HG03575 (cell line): ENCODE results near the gene DIP2C.
"Not testable (repeated sequence)": the region's sequence is repeated elsewhere in the genome, so short reads cannot be mapped to it uniquely, and the experiment has no call there.

Source experiments
- ATAC-seq: cut with Tn5 transposase; IDR thresholded peaks from one replicate; pipeline ENCODE4 v1.9.1; 2021; ENCODE audit not compliant: unreplicated experiment, insufficient number of reproducible peaks, low FRiP score; ENCODE audit errors: extremely low read depth

DIP2C gene

DNA sequence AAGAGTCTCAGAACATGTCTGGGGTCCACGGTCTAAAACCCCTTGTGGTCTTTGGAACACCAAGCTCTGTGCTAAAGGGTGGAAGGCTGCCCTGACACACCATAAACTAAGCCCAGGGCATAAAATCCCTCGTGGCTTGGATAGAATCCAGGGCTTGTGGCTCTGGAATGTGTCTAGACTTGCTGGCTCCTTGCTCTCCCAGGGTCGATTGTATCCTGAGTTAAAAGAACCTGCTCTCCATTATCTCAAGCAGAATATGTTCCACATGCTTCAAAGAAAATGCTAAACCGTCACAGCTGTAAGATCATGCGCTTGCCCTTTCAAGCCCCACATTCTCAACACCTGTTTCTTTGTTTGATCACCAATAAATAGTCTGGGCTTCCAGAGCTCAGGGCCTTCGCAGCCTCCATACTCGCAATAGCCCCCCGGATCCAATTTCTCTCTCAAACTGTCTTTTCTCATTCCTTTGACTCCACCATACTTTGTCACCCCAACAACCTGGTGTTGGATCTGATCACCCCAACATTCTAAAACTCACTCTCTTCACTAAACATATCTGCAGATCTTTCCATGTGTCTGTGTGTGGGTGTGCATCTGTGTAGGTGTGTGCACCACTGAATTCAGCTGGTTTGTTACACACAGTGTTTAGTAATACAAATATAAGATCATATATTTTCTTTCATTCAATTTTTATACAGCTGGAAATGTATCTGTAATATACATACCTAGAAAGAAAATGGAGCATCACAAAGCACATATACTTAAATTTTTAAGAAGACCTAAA, 315.8 kb downstream of the DIP2C start:
- no peak for ATAC-seq

DNA sequence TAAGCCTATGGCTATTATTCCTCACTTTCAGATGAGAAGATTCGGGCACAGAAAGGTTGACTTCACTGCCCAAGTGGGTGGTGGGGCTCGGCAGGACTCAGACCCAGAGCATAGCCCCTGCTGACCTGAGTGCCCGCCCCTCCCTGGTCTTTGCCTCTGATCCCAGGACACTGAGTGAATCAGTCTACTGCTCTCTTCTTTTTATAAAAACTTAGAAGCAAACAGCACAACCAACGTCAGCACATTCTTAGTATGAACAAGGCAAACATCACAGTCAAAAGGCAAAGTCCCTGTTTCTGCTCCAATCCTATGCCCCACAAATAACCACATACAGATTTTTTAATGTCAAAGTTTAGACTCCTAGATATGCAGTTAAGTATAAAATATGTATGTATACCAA, 316.5 kb downstream of the DIP2C start:
- no peak for ATAC-seq

DNA sequence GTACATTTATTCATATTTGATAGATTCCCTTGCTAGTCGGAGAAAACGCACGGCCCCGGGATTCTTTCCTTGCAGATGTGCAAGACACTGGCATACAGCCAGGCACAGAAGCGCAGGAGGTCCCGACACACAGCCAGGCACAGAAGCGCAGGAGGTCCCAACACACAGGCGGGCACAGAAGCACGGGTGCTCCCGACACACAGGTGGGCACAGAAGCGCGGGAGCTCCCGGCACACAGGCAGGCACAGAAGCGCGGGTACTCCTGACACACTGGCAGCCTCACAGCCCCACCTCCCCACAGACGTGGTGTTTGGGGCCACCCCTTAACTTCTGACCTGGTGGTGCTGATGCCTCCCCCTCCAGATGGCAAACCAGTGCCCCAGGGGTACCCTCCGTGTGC, 316.9 kb downstream of the DIP2C start:
- ATAC-seq = no peak

DNA sequence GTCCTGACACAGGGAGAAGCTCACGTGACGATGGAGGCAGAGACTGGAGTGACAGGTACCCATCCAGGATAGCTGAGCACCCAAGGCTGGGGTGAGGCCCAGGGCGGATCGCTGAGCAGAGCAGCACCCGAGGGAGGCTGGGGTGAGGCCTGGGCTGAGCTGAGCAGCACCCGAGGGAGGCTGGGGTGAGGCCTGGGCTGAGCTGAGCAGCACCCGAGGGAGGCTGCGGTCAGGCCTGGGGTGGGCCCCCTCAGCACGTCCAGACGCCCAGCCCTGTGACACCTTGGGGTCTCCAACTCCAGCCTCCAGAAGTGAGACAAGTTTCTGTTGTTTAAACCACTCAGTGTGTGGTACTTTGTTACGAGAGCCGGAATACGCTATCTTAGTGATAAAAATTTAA, 318.0 kb downstream of the DIP2C start:
- ATAC-seq = no peak

- no peak for ATAC-seq
Observed at GRCh38 chr10:370449-370825, 319.0 kb downstream of the DIP2C start.

DNA sequence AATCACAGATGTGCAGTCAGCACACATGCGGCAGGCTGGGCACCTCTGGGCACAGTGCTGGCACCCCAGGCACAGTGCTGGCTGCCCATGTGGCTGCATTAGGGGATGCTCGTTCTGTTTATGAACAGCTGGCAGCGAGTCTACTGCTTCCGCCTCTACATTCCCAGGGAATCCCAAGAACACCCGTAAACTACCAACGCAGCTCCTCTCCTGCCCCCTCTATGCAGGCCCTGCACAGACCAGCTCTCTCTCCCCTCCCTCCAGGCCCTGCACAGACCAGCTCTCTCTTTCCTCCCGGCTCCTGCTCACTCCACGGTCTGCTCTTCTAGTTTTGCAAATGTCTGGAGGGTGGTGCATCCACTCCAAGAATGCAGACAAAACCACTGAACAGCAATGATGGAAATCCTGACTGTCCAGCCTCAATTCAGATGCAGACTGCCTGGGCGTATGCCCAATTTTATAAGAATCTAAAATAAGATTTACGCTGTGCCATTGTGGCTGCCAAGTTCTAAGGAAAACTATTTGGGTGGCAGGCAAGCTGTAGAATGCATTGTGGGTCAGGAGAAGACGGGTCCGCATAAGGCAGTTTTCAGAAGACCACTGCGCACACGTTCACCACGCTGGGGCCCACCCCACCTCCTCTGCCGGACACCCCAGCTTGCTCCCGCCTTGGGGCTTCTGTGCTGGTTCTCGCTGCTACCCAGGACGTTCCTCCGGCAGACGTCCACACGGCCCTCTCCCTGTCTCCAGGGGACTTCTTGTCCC, 319.6 kb downstream of the DIP2C start:
- ATAC-seq = no peak

DNA sequence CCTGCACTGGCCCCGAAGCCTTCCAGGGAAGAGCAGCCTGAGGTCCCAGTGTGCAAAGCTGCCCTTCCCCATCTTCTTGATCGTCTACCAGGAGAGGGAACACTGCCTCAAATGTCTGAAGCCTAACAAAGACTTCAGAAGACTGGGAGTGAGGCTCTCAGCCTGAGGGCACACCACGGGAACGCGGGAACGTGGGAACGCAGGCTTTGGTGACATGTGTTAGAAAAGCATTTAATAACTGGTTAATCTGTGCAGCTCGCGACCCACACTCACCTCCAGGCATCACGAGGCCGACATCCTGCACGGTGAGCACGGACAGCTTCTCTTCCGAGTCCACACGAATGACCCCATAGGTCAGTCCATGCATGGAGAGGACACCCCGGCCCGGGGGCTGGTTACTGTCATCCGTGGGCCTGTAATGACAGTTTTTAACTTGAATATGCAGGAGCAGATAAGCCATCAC, 320.2 kb downstream of the DIP2C start:
- no peak for ATAC-seq

DNA sequence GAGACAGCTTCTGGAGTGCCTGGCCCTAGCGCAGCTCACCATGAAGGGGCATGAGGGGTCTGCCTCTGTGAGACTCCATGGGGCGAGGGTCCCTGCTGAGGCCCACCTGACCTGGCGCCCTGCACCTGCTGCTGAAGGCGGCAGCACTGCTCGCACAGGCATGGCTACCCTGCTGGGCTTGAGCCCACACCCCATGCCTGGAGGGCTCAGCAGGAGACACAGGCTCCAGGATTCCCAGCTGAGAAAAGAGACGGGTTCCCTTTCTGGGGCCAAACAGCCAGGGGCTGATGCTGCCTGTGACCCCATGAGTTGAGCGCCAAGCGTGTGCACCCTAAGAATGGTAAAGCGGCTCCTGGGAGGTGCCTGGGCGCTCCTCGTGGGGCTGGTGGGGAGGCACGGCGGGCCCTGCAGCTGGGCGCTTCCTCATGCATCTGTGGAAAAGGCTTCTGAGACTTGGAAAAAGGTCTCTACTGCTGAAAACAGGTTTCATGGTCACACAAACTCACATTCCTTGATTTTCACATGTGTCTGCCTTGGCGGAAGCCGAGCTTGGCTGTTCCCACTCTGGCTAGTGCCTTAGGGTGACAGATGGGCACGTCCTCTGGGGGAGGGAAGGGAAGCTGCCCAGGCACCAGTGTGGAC, 320.8 kb downstream of the DIP2C start:
- no peak for ATAC-seq

GRCh38 chr10:368107-368506, 321.4 kb downstream of the DIP2C start:
- ATAC-seq = not testable (repeated sequence)

DNA sequence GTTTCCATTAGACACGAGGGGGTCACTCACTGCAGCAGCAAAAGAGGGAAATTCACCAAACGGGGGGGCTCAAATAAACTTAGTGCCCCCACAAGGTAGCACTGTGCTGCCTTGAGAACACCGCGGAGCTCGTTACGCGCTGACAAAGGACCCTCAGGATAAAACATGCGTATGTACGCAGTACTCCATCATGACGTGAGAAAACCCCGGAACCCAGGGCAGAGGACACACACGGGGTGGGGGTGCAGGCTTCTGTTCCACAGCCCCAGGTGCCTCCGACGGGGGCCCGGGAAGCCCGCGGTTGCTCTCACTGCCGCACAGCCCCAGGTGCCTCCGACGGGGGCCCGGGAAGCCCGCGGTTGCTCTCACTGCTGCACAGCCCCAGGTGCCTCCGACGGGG, 321.8 kb downstream of the DIP2C start:
- no peak for ATAC-seq

DNA sequence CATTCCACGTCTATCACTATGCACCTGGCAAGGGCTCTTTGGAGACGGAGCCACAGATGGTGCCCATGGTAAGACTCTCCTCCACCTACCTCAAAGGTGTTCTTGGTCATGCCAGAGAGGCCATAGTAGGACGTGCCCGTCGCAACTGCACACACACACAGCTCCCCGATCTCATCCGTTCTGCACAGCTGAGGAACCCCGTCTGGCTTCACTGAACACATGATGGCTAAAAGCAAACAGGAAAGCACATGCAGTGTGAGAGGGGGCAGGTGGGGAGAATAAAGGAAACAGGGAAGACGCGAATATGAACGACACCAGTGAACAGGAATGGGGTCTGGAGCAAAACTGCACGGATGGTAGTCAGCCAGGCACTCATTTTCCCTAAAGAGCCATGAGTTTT, 323.3 kb downstream of the DIP2C start:
- no peak for ATAC-seq

DNA sequence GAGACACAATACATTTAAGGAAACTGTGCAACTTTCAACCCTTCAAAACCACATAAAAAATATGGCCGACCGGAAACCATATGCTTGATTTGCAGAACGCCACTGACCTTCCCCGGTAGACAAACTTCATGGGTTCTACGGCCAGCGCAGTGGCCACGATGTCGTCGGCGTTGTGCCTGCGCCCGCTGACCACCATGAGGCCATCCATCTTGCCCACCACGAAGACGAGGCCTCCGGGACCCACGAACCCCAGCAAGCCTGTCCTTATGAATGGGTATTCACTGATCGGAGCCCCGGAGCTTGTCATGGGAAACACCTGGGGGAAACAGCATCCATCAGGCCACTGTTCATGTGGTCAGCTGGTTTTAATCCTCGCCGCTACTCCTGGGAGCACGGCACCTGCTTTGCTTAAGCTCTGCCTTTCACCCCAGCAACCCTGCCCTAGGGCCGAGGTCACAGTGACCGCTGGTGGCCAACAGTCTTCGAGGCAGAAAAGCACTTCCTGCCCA, 325.1 kb downstream of the DIP2C start:
- ATAC-seq = no peak

DNA sequence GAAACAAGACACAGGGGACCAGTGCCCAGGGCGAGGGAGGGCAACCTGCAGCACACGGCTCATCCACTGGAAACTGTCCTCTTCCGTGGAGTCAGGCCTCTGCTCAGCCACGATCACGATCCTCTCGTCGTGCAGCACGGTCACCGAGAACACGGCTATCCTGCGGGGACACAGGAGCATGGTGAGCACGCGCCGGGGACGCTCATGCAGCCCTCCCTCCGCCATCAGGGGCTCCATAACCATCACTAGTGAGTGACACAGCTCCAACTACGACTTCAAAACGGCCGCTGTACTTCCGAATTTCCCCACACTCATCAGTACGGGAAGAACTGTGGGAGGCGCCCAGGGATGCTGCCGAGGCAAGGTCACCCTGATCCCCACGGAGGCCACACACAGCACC, 326.3 kb downstream of the DIP2C start:
- ATAC-seq = no peak

DNA sequence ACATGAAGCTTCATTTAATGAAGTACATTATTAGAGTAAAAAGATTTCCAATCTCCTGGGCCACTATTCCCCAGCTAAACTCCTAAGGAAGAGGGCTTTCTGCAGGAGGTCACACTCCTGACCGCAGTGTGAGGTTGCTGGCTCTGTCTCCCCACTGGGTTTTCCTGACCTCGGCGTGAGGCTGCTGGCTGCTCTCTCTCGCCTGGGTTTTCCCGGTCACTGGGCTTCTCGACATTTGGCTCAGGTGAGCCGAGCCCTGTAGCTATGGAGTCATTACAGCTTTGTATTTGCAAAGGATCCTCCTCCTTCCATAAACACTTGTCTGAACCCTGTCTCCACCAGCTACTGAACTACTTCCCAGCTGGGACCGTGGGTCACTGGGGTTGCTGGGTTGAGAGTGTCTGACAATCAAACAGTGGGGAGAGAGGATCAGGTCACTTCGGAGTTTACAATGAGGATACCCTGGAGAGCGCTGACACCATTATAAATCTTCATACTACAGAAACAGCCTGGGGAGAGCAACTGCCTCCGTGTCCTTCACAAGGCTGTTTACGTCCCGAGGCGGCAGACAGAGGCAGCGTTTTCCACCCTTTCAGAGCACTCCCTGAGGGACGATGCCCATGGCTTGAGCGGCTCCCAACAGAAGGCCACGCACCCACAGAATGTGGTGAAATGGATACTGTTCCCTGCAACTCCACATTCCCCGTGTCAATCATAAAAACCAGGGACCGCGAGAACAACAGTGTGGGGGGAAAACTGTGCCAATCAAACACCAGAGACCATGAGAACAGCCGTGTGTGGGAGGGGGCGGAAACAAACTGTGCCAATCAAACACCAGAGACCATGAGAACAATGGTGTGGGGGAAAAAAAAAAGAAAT, 328.0 kb downstream of the DIP2C start:
- no peak for ATAC-seq

GRCh38 chr10:360653-361052, 328.8 kb downstream of the DIP2C start:
- no peak for ATAC-seq

GRCh38 chr10:359762-360161, 329.7 kb downstream of the DIP2C start:
- no peak for ATAC-seq

- ATAC-seq = no peak
Observed at GRCh38 chr10:359093-359492, 330.4 kb downstream of the DIP2C start.

DNA sequence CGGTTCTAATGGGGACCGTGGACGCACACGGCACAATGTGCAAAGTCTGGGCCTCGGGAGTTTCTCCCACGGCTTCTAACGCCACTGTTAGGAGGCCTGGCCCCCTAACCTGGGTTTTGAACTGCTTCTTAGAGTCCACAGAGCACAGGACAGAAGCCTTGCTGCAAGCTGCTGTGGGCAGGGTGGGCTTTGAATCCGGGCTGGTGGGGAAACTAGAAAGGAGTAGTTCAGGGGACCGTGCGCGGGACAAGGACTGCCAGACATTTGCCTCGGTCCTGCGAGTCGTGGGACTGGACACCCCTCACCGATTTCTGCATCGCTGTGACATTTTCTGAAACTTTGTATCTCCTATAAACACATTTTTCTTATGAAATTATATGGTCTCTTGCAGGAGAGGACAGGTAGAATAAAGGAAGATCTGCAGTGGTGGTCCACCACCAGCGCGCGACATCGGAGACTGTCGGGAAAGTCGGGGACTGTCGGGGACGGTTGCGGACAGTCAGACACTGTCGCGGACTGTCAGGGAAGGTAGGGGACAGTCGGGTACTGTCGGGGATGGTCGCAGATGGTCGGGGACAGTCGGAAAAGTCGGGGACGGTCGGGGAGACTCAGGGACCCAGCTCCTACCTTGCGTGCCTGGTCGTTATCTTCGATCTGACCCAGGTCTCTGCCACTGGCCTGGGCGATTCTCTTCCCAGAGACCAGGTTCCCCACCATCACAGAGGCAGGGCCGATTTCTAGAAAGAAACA, 332.1 kb downstream of the DIP2C start:
- ATAC-seq = no peak
